K562 (cell line): ENCODE measurements around the gene UPF2. TPM values are rescaled to one million over a fixed set of nuclear protein-coding genes. Genes with fewer than 3 reads are reported as not detected.

Experiments used
- ATAC-seq: fragments of 200-7000 bp; cut with Tn5 transposase; 3 replicates; pipeline ENCODE4 v1.9.1; 2020; ENCODE audit warnings: moderate library complexity
- BruUV-seq: library from RNA; stranded (reverse); fragments of 400-500 nt; replicated peaks from 2 replicates; lab custom pipeline; 2021; lab: Mats Ljungman, UMichigan
- CTCF ChIA-PET: fragments of 300-600 bp; formaldehyde crosslinking; extraction: SDS; loops from one replicate; lab custom pipeline; 2021; ENCODE audit warnings: low intra/inter-chr PET ratio; lab: Yijun Ruan, JAX
- POLR2A ChIA-PET: fragments of 300-600, 350-650 bp; sonication (Branson Sonifier 250); formaldehyde crosslinking; extraction: SDS; loops from one replicate; lab custom pipeline; 2021; ENCODE audit warnings: antibody characterized with exemption, inconsistent platforms; lab: Yijun Ruan, JAX
- DNase-seq, 4 experiments: peaks; one replicate each; pipeline versions ENCODE4 v3.0.0 to v3.0.0-alpha.2; 2011 to 2018; ENCODE audit warnings: low spot score in 3 of 4, mixed read lengths in 3 of 4; ENCODE audit errors: extremely low read depth in 1 of 4
- FAIRE-seq: peaks from 2 replicates; lab custom pipeline; 2011; peaks lifted over from hg19 to GRCh38; lab: Jason Lieb, UNC
- H2AFZ ChIP-seq: 2 replicates; pipeline ENCODE4 v1.6.0; 2011; ENCODE audit warnings: low read depth, low read length, control low read depth, inconsistent platforms
- H3K27ac ChIP-seq: fragments of 200-600 bp; 3 replicates; pipeline ENCODE4 v1.8.0; 2011; ENCODE audit warnings: low read depth, mild to moderate bottlenecking, control low read depth, inconsistent platforms, low read length, moderate library complexity, mixed read lengths; ENCODE audit errors: extremely low read depth
- H3K27me3 ChIP-seq, 2 experiments: fragments of 300-600 bp in 1 of 2; 2 replicates in 1 of 2; 3 replicates in 1 of 2; pipeline versions ENCODE4 v1.6.0 to v1.8.0; 2011; ENCODE audit warnings: inconsistent platforms in 2 of 2, low read length in 2 of 2, mild to moderate bottlenecking in 1 of 2, mixed read lengths in 1 of 2, moderate library complexity in 1 of 2; ENCODE audit not compliant: control insufficient read depth in 2 of 2, insufficient read depth in 2 of 2
- H3K36me3 ChIP-seq: fragments of 300-600 bp; 3 replicates; pipeline ENCODE4 v1.8.0; 2011; ENCODE audit warnings: mild to moderate bottlenecking, low read length, inconsistent platforms; ENCODE audit not compliant: control insufficient read depth, insufficient read depth
- H3K4me1 ChIP-seq, 2 experiments: fragments of 200-600 bp in 1 of 2; replicated peaks in 1 of 2; 2 replicates in 1 of 2; 3 replicates in 1 of 2; pipeline versions ENCODE4 v1.5.1 to v1.8.0; 2011; ENCODE audit warnings: inconsistent platforms in 2 of 2, low read length in 2 of 2, mild to moderate bottlenecking in 1 of 2, mixed read lengths in 1 of 2, moderate library complexity in 1 of 2; ENCODE audit not compliant: control insufficient read depth in 2 of 2, insufficient read depth in 2 of 2
- H3K4me2 ChIP-seq: 2 replicates; pipeline ENCODE4 v1.6.1; 2011; ENCODE audit warnings: low read length, control low read depth, inconsistent platforms, mixed read lengths; ENCODE audit not compliant: insufficient read depth
- H3K4me3 ChIP-seq: fragments of 200-600 bp; sonication (generic), shearing (Covaris generic); 2 replicates; pipeline ENCODE4 v1.5.1; 2016; ENCODE audit warnings: control low read depth, inconsistent platforms
- H3K79me2 ChIP-seq: fragments of 200-600 bp; 3 replicates; pipeline ENCODE4 v1.8.0; 2011; ENCODE audit warnings: low read length, inconsistent platforms; ENCODE audit not compliant: control insufficient read depth, insufficient read depth
- H3K9ac ChIP-seq, 2 experiments: 2 replicates each; pipeline versions ENCODE4 v1.6.0 to v1.6.1; 2011; ENCODE audit warnings: low read depth in 2 of 2, low read length in 2 of 2, control low read depth in 1 of 2, inconsistent platforms in 1 of 2, mild to moderate bottlenecking in 1 of 2, mixed read lengths in 1 of 2; ENCODE audit not compliant: insufficient read depth in 1 of 2
- H3K9me1 ChIP-seq: one replicate; pipeline ENCODE4 v1.6.0; 2011; ENCODE audit warnings: inconsistent platforms, mild to moderate bottlenecking, low read length, moderate library complexity; ENCODE audit not compliant: control insufficient read depth, insufficient read depth
- H3K9me3 ChIP-seq: replicated peaks from 2 replicates; pipeline ENCODE4 v1.5.1; 2011; ENCODE audit warnings: low read depth, low read length, inconsistent platforms; ENCODE audit not compliant: control insufficient read depth, insufficient read depth
- H4K20me1 ChIP-seq: replicated peaks from 2 replicates; pipeline ENCODE4 v1.6.1; 2011; ENCODE audit warnings: low read length, inconsistent platforms, mixed read lengths; ENCODE audit not compliant: control insufficient read depth, insufficient read depth
- HDAC8 ChIP-seq: fragments of 450-650 bp; IDR thresholded peaks from 2 replicates; pipeline ENCODE4 v1.6.1; 2016; ENCODE audit warnings: mild to moderate bottlenecking, missing genetic modification characterization, moderate library complexity, missing compliant biosample characterization
- HMBOX1 ChIP-seq: sonication (generic); IDR thresholded peaks from 2 replicates; pipeline ENCODE4 v1.6.1; 2016
- KLF16 ChIP-seq: IDR thresholded peaks from 2 replicates; pipeline ENCODE4 v1.6.1; 2016; ENCODE audit warnings: antibody characterized with exemption
- MTA1 ChIP-seq: fragments of 450-650 bp; IDR thresholded peaks from 2 replicates; pipeline ENCODE4 v1.6.1; 2017; ENCODE audit warnings: borderline replicate concordance
- POLR2G ChIP-seq: fragments of 200-400 bp; formaldehyde crosslinking; IDR thresholded peaks from 2 replicates; pipeline ENCODE4 v1.6.1; 2017; ENCODE audit warnings: low read depth, mild to moderate bottlenecking, antibody characterized with exemption, low read length, moderate library complexity
- REST ChIP-seq, 2 experiments: fragments of 450-650 bp; formaldehyde crosslinking in 1 of 2; IDR thresholded peaks; 2 replicates each; pipeline versions ENCODE4 v1.4.0 to v1.6.1; 2014 to 2020; ENCODE audit warnings: mild to moderate bottlenecking in 2 of 2, borderline replicate concordance in 1 of 2, low read depth in 1 of 2
- TRIM24 ChIP-seq, 2 experiments: fragments of 450-650 bp; IDR thresholded peaks; 2 replicates each; pipeline ENCODE4 v1.6.1; 2016
- WGBS: fragments of 100-300 bp; shearing (Covaris generic); methylation state at CpG from one replicate; pipeline ENCODE4 v1.1.6; 2016; ENCODE audit warnings: low coverage, mixed read lengths; ENCODE audit not compliant: insufficient coverage; ENCODE audit errors: missing lambda C conversion rate; 5-methylcytosine and 5-hydroxymethylcytosine counted together
- in situ Hi-C: fragments of 300-500 bp; cut with MboI; formaldehyde crosslinking; loops from 4 replicates; pipeline ENCODE4 v1.15.0; 2018; ENCODE audit warnings: inconsistent platforms, mixed read lengths
- intact Hi-C: fragments of 100-400 bp; cut with micrococcal nuclease; formaldehyde crosslinking; loops from 2 replicates; pipeline ENCODE4 v1.14.2; 2022
- polyA plus RNA-seq, 8 experiments: library from polyadenylated mRNA; depleted of rRNA in 4 of 8; stranded (reverse) in 5 of 8; unstranded in 3 of 8; fragments of >200 nt; fragmentation: Nextera tagmentation in 2 of 8; fragmentation: Illumina TruSeq in 1 of 8; extraction: Ambion mirVana in 2 of 8; extraction: Trizol in 1 of 8; gene quantifications; 2 replicates each; pipeline versions ENCODE4 v1.2.1 to v1.2.3, GENCODE V29; 2011 to 2014; ENCODE audit warnings: inconsistent platforms in 1 of 8, missing spikeins in 1 of 8
- total RNA-seq, 7 experiments: library from RNA; depleted of rRNA in 6 of 7; stranded (reverse); fragments of >200 nt in 6 of 7; fragmentation: Illumina TruSeq in 2 of 7; extraction: Trizol in 2 of 7; gene quantifications; 2 replicates each; pipeline versions ENCODE4 v1.2.1 to v1.2.3, GENCODE V29; 2011 to 2021; ENCODE audit warnings: low replicate concordance in 1 of 7

The UPF2 gene
- total and polyA plus RNA-seq, 9 of the 15 experiments (the other 6 are each of a cell fraction or from before 2014, with no cell fraction given) = 13.9 to 37.7 (median 23.7) TPM

GRCh38 chr10:11879387-11880094 is 163.1 kb downstream of the UPF2 start:
- DNase-seq (peak in 2 of 4 experiments; percentile 36 to 39), FAIRE-seq (no peak), ATAC-seq (no peak)
- no TSS peak for BruUV-seq
- WGBS = 69% methylated on average over 9 of the region's 15 CpGs
- Histone ChIP-seq H3K27ac (peak overlapping the region; percentile 10; the same call in 1 of the 3 replicates), H2AFZ (no peak overlapping the region), H3K4me2 (no peak overlapping the region), H4K20me1 (peaks cover 20% of the 10 kb centered on the region), H3K9ac (peak overlapping the region in 1 of 2 experiments; percentile 66; a peak in 1 of 4 replicates), H3K36me3 (peaks cover 15% of the 10 kb centered on the region; the same call in 1 of the 3 replicates), H3K9me3 (no peaks in the 10 kb centered on the region), H3K27me3 (no peaks in the 10 kb centered on the region), H3K79me2 (peaks cover 90% of the 10 kb centered on the region), H3K4me1 (peaks cover 32 to 69% of the 10 kb centered on the region in 2 experiments), H3K4me3 (no peak overlapping the region), H3K9me1 (no peaks in the 10 kb centered on the region)
- ChIA-PET POLR2A (interaction anchor here (0.6 kb wide), 3 partner anchors 113 to 455 kb away, joined by 3 to 5 read pairs (median 3); no protein-coding TSS in a partner anchor), CTCF (no interaction called here)
- intact Hi-C loops (loop anchor here (2.0 kb wide), 1 partner anchor 107 kb away; no protein-coding TSS in a partner anchor), in situ Hi-C loops (no loop called here)
- TF ChIP-seq KLF16 = 0 out of 2 replicates have a peak, but pooled peaks have one; percentile 17
- peak; percentile 34; the same call in 1 of the 2 replicates for TF ChIP-seq POLR2G
- TF ChIP-seq MTA1 = no peak
- TF ChIP-seq TRIM24 (IDR thresholded peaks at IDR 0.05) = 0 out of 4 replicates have a peak, but pooled peaks of 1 of the 2 experiments have one; percentile 28
- TF ChIP-seq HDAC8 (tag) = no peak
- TF ChIP-seq HMBOX1 = peak; percentile 87
- peak; percentile 36; the same call in 1 of the 2 replicates for TF ChIP-seq REST (IDR thresholded peaks at IDR 0.05; ENCODE audit: borderline replicate concordance)
- TF ChIP-seq REST (CRISPR knock-in tag; IDR thresholded peaks at IDR 0.05; ENCODE audit: low read depth) = no peak
